Tibial nerve (tissue), 4 donors: ENCODE data around the gene SRP9. TPM values are rescaled to one million over a fixed set of nuclear protein-coding genes. Genes with fewer than 3 reads are reported as not detected.
"Not testable (repeated sequence)": the region's sequence is repeated elsewhere in the genome, so short reads cannot be mapped to it uniquely, and the experiment has no call there.

Experiments
- DNase-seq, 2 donors: peaks; one replicate each; pipeline ENCODE4 v3.0.0-alpha.2; 2019; ENCODE audit warnings: low spot score in 2 of 2
- H3K27ac ChIP-seq, 4 donors: fragments of 200-600 bp; sonication (generic) in 3 of 4; one replicate each; pipeline ENCODE4 v1.5.1; 2017 to 2019; ENCODE audit warnings: mild to moderate bottlenecking in 1 of 4
- H3K27me3 ChIP-seq, 2 donors: fragments of 200-600 bp; sonication (generic) in 1 of 2; one replicate each; pipeline versions ENCODE4 v1.5.1 to v1.6.0; 2017 to 2019
- H3K36me3 ChIP-seq, 3 donors: fragments of 200-600 bp; sonication (generic); one replicate each; pipeline ENCODE4 v1.5.1; 2018 to 2019
- H3K4me1 ChIP-seq, 4 donors: fragments of 200-600 bp; sonication (generic) in 3 of 4; one replicate each; pipeline ENCODE4 v1.5.1; 2017 to 2019
- H3K4me3 ChIP-seq, 4 donors: fragments of 200-600 bp; sonication (generic) in 3 of 4; one replicate each; pipeline ENCODE4 v1.5.1; 2017 to 2019; ENCODE audit warnings: mild to moderate bottlenecking in 1 of 4, moderate library complexity in 1 of 4
- H3K9me3 ChIP-seq, 4 donors: fragments of 200-600 bp; sonication (generic) in 3 of 4; one replicate each; pipeline ENCODE4 v1.5.1; 2017 to 2019
- CTCF ChIP-seq, 5 experiments: fragments of 200-600 bp in 3 of 5; fragments of 450-650 bp in 2 of 5; sonication (generic) in 3 of 5; IDR thresholded peaks; one replicate each; pipeline ENCODE4 v1.5.1; 2016 to 2019; ENCODE audit warnings: antibody characterized with exemption in 5 of 5, mild to moderate bottlenecking in 3 of 5, moderate library complexity in 2 of 5
- EP300 ChIP-seq, 2 donors: sonication (generic); formaldehyde crosslinking; IDR thresholded peaks; one replicate each; pipeline ENCODE4 v1.6.1; 2017; ENCODE audit warnings: antibody characterized with exemption in 2 of 2, mild to moderate bottlenecking in 1 of 2
- POLR2A ChIP-seq, 2 donors: fragments of 450-650 bp; IDR thresholded peaks; one replicate each; pipeline ENCODE4 v1.6.1; 2017; ENCODE audit warnings: antibody characterized with exemption in 2 of 2, mild to moderate bottlenecking in 2 of 2, moderate library complexity in 2 of 2
- WGBS, 2 donors: methylation state at CpG; one replicate each; pipeline ENCODE4 v1.1.5; 2018; 5-methylcytosine and 5-hydroxymethylcytosine counted together
- total RNA-seq, 4 donors: library from RNA; depleted of rRNA; stranded (reverse); fragments of >200 nt; gene quantifications; one replicate each; pipeline ENCODE4 v1.1.0, GENCODE V29; 2016

Gene SRP9
- total RNA-seq, 4 donors from 2014 or later: 130 to 178 (median 146) TPM

GRCh38 chr1:225809842-225810578, 32.4 kb downstream of the SRP9 start, which contains the start of gene EPHX1:
Gene EPHX1, plus strand, starts transcription at chr1:225810124. Its CDS starts 18,606 bp downstream, at chr1:225828730.
- 0 to 1% methylated on average over 43 to 57 of the region's 80 CpGs for WGBS, 2 donors
- peak; percentile 13 to 84 for TF ChIP-seq EP300 (IDR thresholded peaks at IDR 0.05)
- peak; percentile 28 to 65 (median 33) for TF ChIP-seq CTCF (IDR thresholded peaks at IDR 0.05)
- TF ChIP-seq POLR2A (IDR thresholded peaks at IDR 0.05): peak; percentile 78 to 90
- H3K27ac ChIP-seq: peak within 1 kb of the TSS; percentile 16 to 89 (median 76)
- H3K9me3 ChIP-seq: no peaks in the 10 kb centered on the region
- no peaks in the 10 kb centered on the region for H3K36me3 ChIP-seq
- peak within 1 kb of the TSS; percentile 49 to 92 (median 77) for H3K4me3 ChIP-seq
- DNase-seq: peak; percentile 84 to 85
- H3K4me1 ChIP-seq: peaks cover 0 to 52% (median 29%) of the 10 kb centered on the region in 4 donors
- no peaks in the 10 kb centered on the region for H3K27me3 ChIP-seq

- Histone ChIP-seq H3K4me3 (peak overlapping the region; percentile 49 to 92 (median 77)), H3K4me1 (peaks cover 0 to 58% (median 35%) of the 10 kb centered on the region in 4 donors), H3K27ac (peak overlapping the region; percentile 16 to 89 (median 76))
- TF ChIP-seq CTCF (IDR thresholded peaks at IDR 0.05): peak in 1 of 5 experiments; percentile 1
- DNase-seq: peak in 1 of 2 donors; percentile 38
- H3K36me3 ChIP-seq, H3K9me3 ChIP-seq, H3K27me3 ChIP-seq: not testable (repeated sequence)
- 34 to 37% methylated on average over 28 to 29 of the region's 29 CpGs for WGBS, 2 donors
These were observed 33.2 kb downstream of the SRP9 start for GRCh38 chr1:225810579-225811538.

GRCh38 chr1:225811622-225812487, 34.2 kb downstream of the SRP9 start:
- DNase-seq: peak in 1 of 2 donors; percentile 57
- Histone ChIP-seq H3K4me1 (peaks cover 0 to 68% (median 45%) of the 10 kb centered on the region in 4 donors), H3K27ac (peak overlapping the region in 3 of 4 donors; percentile 69 to 89 (median 77))

More at GRCh38 chr1:225811622-225812487, 34.2 kb downstream of the SRP9 start:
- H3K36me3 ChIP-seq: no peaks in the 10 kb centered on the region
- peak overlapping the region; percentile 49 to 92 (median 77) for H3K4me3 ChIP-seq
- no peak for TF ChIP-seq POLR2A (IDR thresholded peaks at IDR 0.05)
- peak in 2 of 5 experiments; percentile 9 to 22 for TF ChIP-seq CTCF (IDR thresholded peaks at IDR 0.05)
- 67 to 79% methylated on average over 10 of the region's 10 CpGs for WGBS, 2 donors
- no peaks in the 10 kb centered on the region for H3K27me3 ChIP-seq
- no peaks in the 10 kb centered on the region for H3K9me3 ChIP-seq
